Measurements from ENCODE around the gene COL11A1.
"Not testable (repeated sequence)": the region's sequence is repeated elsewhere in the genome, so short reads cannot be mapped to it uniquely, and the experiment has no call there.

GRCh38 chr1:103128256-103128655, 19.9 kb upstream of the COL11A1 start:
- TF ChIP-seq CTCF (IDR thresholded peaks at IDR 0.05 in 4 of 5, conservative IDR thresholded peaks at IDR 0.05 in 1 of 5); POLR2A (IDR thresholded peaks at IDR 0.05): not testable (repeated sequence)

Measured in gastrocnemius medialis (tissue), 4 donors.